HL-60 (cell line): ENCODE results near the gene RAB42.
A peak's percentile ranks its signal among the peaks of the same experiment; 100 is the strongest.
"Not testable (repeated sequence)": the region's sequence is repeated elsewhere in the genome, so short reads cannot be mapped to it uniquely, and the experiment has no call there.

ENCODE experiments used
- DNase-seq, 2 experiments: peaks; one replicate each; pipeline ENCODE4 v3.0.0-alpha.2; 2010 to 2020; ENCODE audit warnings: low read depth in 1 of 2, low spot score in 1 of 2
- H3K27ac ChIP-seq: fragments of 250-450 bp; sonication (Bioruptor Pico); replicated peaks from 2 replicates; pipeline ENCODE4 v1.5.1; 2020; ENCODE audit warnings: mild to moderate bottlenecking, moderate library complexity
- H3K27me3 ChIP-seq: fragments of 250-450 bp; sonication (Bioruptor Pico); 2 replicates; pipeline ENCODE4 v1.5.1; 2021; ENCODE audit warnings: mild to moderate bottlenecking, moderate library complexity; ENCODE audit not compliant: insufficient read depth, poor library complexity, severe bottlenecking
- H3K4me3 ChIP-seq: replicated peaks from 2 replicates; pipeline ENCODE4 v1.5.1; 2011; ENCODE audit warnings: mild to moderate bottlenecking, control low read depth, low read length; ENCODE audit not compliant: insufficient read depth
- CTCF ChIP-seq: IDR thresholded peaks from one replicate; pipeline ENCODE4 v1.5.1; 2011; ENCODE audit warnings: low read length, control low read depth, inconsistent platforms; ENCODE audit not compliant: insufficient read depth
- GABPA ChIP-seq: IDR thresholded peaks from 2 replicates; pipeline ENCODE4 v1.6.1; 2012; ENCODE audit warnings: low read depth
- POLR2AphosphoS5 ChIP-seq: IDR thresholded peaks from 2 replicates; pipeline ENCODE4 v1.6.1; 2012; ENCODE audit warnings: low read depth
- REST ChIP-seq: IDR thresholded peaks from 2 replicates; pipeline ENCODE4 v1.6.1; 2012; ENCODE audit warnings: low read depth; ENCODE audit not compliant: insufficient replicate concordance
- SPI1 ChIP-seq: IDR thresholded peaks from 2 replicates; pipeline ENCODE4 v1.6.1; 2012; ENCODE audit warnings: low read depth, mild to moderate bottlenecking, borderline replicate concordance

The RAB42 gene

GRCh38 chr1:28595412-28596191 lies 3.5 kb downstream of the RAB42 start:
- H3K27me3 ChIP-seq: no peaks in the 10 kb centered on the region
- H3K27ac ChIP-seq: no peak overlapping the region
- no peak for DNase-seq
- no peak overlapping the region for H3K4me3 ChIP-seq
- no peak for TF ChIP-seq POLR2AphosphoS5
- no peak for TF ChIP-seq SPI1
- TF ChIP-seq CTCF: no peak
- TF ChIP-seq GABPA: no peak
- no peak for TF ChIP-seq REST

- not testable (repeated sequence) for H3K27me3 ChIP-seq, DNase-seq, H3K27ac ChIP-seq, H3K4me3 ChIP-seq
Measured at GRCh38 chr1:28596276-28596675, 4.2 kb downstream of the RAB42 start.

GRCh38 chr1:28601696-28602095 lies 9.6 kb downstream of the RAB42 start:
- DNase-seq: no peak
- Histone ChIP-seq H3K27ac (no peak overlapping the region), H3K4me3 (no peak overlapping the region), H3K27me3 (no peaks in the 10 kb centered on the region)
- TF ChIP-seq REST (no peak), POLR2AphosphoS5 (no peak), CTCF (no peak), GABPA (no peak), SPI1 (no peak)

- no peak overlapping the region for H3K4me3 ChIP-seq
- H3K27ac ChIP-seq: no peak overlapping the region
- TF ChIP-seq GABPA (no peak), CTCF (peak; percentile 43), SPI1 (no peak), POLR2AphosphoS5 (no peak), REST (no peak)
- peak in 1 of 2 experiments; percentile 58 for DNase-seq
- H3K27me3 ChIP-seq: no peaks in the 10 kb centered on the region
Measured at GRCh38 chr1:28602536-28603439, 10.7 kb downstream of the RAB42 start.
